T-cell (primary cell): Measurements from ENCODE around the gene WDR37. TPM values are rescaled to one million over a fixed set of nuclear protein-coding genes. Genes with fewer than 3 reads are reported as not detected.
A peak's percentile ranks its signal among the peaks of the same experiment; 100 is the strongest.
"Not testable (repeated sequence)": the region's sequence is repeated elsewhere in the genome, so short reads cannot be mapped to it uniquely, and the experiment has no call there.

Source experiments
- ATAC-seq, 4 experiments: fragments of 200-7000 bp in 3 of 4; fragments of 150-1000 bp in 1 of 4; cut with Tn5 transposase; replicated peaks in 1 of 4; 1 replicate in 3 of 4; 2 replicates in 1 of 4; pipeline ENCODE4 v1.10.0; 2021; ENCODE audit warnings: moderate library complexity in 3 of 4, mild to moderate bottlenecking in 2 of 4, moderate number of reproducible peaks in 1 of 4
- CTCF ChIA-PET, 2 donors: fragments of 300-600 bp; sonication (Branson Sonifier 250); formaldehyde crosslinking; loops; one replicate each; lab custom pipeline; 2022; ENCODE audit warnings: antibody characterized with exemption in 2 of 2; lab: Charles Lee
- POLR2A ChIA-PET, 2 donors: fragments of 300-600 bp; sonication (Branson Sonifier 250); formaldehyde crosslinking; loops; one replicate each; lab custom pipeline; 2022; ENCODE audit warnings: antibody characterized with exemption in 2 of 2; lab: Charles Lee
- DNase-seq, 35 experiments: peaks; one replicate each; pipeline versions ENCODE4 v3.0.0 to v3.0.0-alpha.2; 2013 to 2023
- H3K27ac ChIP-seq: one replicate; pipeline ENCODE4 v1.5.1; 2013; ENCODE audit warnings: low read length
- H3K27me3 ChIP-seq, 2 experiments: replicated peaks in 1 of 2; 1 replicate in 1 of 2; 2 replicates in 1 of 2; pipeline versions ENCODE4 v1.6.1 to v1.7.0; 2013; ENCODE audit warnings: low read length in 1 of 2, mixed read lengths in 1 of 2; ENCODE audit not compliant: control insufficient read depth in 2 of 2, insufficient read depth in 2 of 2; ENCODE audit errors: extremely low read depth in 1 of 2
- H3K36me3 ChIP-seq, 2 donors: 1 replicate in 1 of 2; 2 replicates in 1 of 2; pipeline versions ENCODE4 v1.6.1 to v1.7.0; 2013; ENCODE audit warnings: low read length in 1 of 2; ENCODE audit not compliant: control insufficient read depth in 2 of 2, insufficient read depth in 1 of 2; ENCODE audit errors: extremely low read depth in 1 of 2
- H3K4me1 ChIP-seq, 2 experiments: 1 replicate in 1 of 2; 2 replicates in 1 of 2; pipeline versions ENCODE4 v1.6.1 to v1.7.0; 2013; ENCODE audit warnings: low read length in 2 of 2, mixed read lengths in 1 of 2; ENCODE audit not compliant: insufficient read depth in 2 of 2, control insufficient read depth in 1 of 2; ENCODE audit errors: extremely low read depth in 1 of 2
- H3K4me3 ChIP-seq, 2 donors: 1 replicate in 1 of 2; 2 replicates in 1 of 2; pipeline versions ENCODE4 v1.5.1 to v1.7.0; 2013; ENCODE audit warnings: mild to moderate bottlenecking in 2 of 2, low read length in 1 of 2, moderate library complexity in 1 of 2; ENCODE audit not compliant: control insufficient read depth in 1 of 2; ENCODE audit errors: extremely low read depth in 1 of 2
- H3K9me3 ChIP-seq: 2 replicates; pipeline ENCODE4 v1.7.0; 2013
- H3K27ac Mint-ChIP-seq, 2 donors: one replicate each; pipeline ENCODE4 v1.8.0; 2020 to 2021; ENCODE audit warnings: mild to moderate bottlenecking in 2 of 2, mixed read lengths in 2 of 2
- H3K27me3 Mint-ChIP-seq, 2 donors: one replicate each; pipeline ENCODE4 v1.8.0; 2021 to 2022; ENCODE audit warnings: mixed read lengths in 2 of 2
- H3K36me3 Mint-ChIP-seq: one replicate; pipeline ENCODE4 v1.8.0; 2021; ENCODE audit warnings: mixed read lengths
- H3K4me1 Mint-ChIP-seq, 3 donors: one replicate each; pipeline ENCODE4 v1.8.0; 2020 to 2022; ENCODE audit warnings: mixed read lengths in 3 of 3, mild to moderate bottlenecking in 1 of 3
- H3K4me3 Mint-ChIP-seq, 3 donors: one replicate each; pipeline ENCODE4 v1.8.0; 2020 to 2022; ENCODE audit warnings: mild to moderate bottlenecking in 3 of 3, mixed read lengths in 3 of 3, moderate library complexity in 3 of 3
- H3K9me3 Mint-ChIP-seq, 3 donors: one replicate each; pipeline ENCODE4 v1.8.0; 2020 to 2022; ENCODE audit warnings: mixed read lengths in 3 of 3
- WGBS: methylation state at CpG from one replicate; pipeline ENCODE4 v1.1.5; 2013; ENCODE audit warnings: missing lambda C conversion rate; ENCODE audit not compliant: insufficient coverage; 5-methylcytosine and 5-hydroxymethylcytosine counted together
- total RNA-seq, 35 experiments: library from RNA in 6 of 35; stranded (reverse) in 6 of 35; fragments of 120-200 nt in 1 of 35; gene quantifications; one replicate each; pipeline versions ENCODE4 v1.2.1 to v1.2.4 and lab custom pipeline; 2013 to 2026

WDR37 gene
- total RNA-seq, 5 donors from 2014 or later (not counting 1 experiment from before 2014, with no cell fraction given) = 34.6 to 40.4 (median 37.3) TPM

GRCh38 chr10:1036341-1036791 is 19.8 kb upstream of the WDR37 start:
- Mint-ChIP-seq H3K9me3 (no peaks in the 10 kb centered on the region), H3K27ac (no peak overlapping the region), H3K4me1 (peaks cover 0 to 4% (median 3%) of the 10 kb centered on the region in 3 donors), H3K36me3 (peaks cover 16% of the 10 kb centered on the region), H3K27me3 (no peaks in the 10 kb centered on the region), H3K4me3 (no peak overlapping the region)
- Histone ChIP-seq H3K4me1 (no peaks in the 10 kb centered on the region), H3K27ac (no peak overlapping the region), H3K4me3 (no peak overlapping the region), H3K9me3 (no peaks in the 10 kb centered on the region), H3K36me3 (peaks cover 0 to 27% of the 10 kb centered on the region in 2 donors), H3K27me3 (no peaks in the 10 kb centered on the region)
- ATAC-seq (peak in 3 of 4 experiments; percentile 25 to 58 (median 45)), DNase-seq (peak in 3 of 35 experiments; percentile 12 to 26 (median 12))
- ChIA-PET POLR2A (interaction anchor here in 1 of 2 donors (0.6 to 0.8 kb wide), 2 partner anchors 13 to 564 kb away, joined by 3 read pairs; no protein-coding TSS in a partner anchor), CTCF (no interaction called here)
- WGBS = 59% methylated on average over 11 of the region's 14 CpGs

DNA sequence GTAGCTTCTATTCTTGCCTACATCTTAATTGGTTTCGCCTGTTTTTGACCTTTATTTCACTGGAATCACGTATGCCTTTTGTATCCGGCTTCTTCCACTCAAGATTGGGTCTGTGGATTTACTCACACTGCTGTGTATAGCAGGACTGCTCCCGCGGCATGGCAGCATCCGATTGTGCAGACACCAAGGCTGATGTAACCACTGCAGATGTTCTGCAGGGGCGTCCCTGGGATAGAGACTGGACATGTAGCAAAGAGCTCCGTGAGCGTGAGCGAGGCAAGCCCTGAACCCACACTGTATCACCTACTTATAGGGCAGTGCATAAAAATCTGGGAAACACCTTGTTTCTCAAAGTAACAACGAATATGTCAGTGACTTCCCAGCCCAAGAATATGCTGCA is 19.1 kb upstream of the WDR37 start:
- no peak overlapping the region for H3K27ac ChIP-seq
- peaks cover 0 to 30% of the 10 kb centered on the region in 2 donors for H3K36me3 ChIP-seq
- Mint-ChIP-seq H3K27ac (no peak overlapping the region), H3K4me3 (no peak overlapping the region), H3K4me1 (peaks cover 0 to 4% (median 3%) of the 10 kb centered on the region in 3 donors), H3K9me3 (no peaks in the 10 kb centered on the region), H3K27me3 (no peaks in the 10 kb centered on the region), H3K36me3 (peaks cover 16% of the 10 kb centered on the region)
- no peaks in the 10 kb centered on the region for H3K9me3 ChIP-seq
- ChIA-PET POLR2A (interaction anchor here in 1 of 2 donors (0.8 kb wide), 1 partner anchor 12 kb away, joined by 3 read pairs; no protein-coding TSS in a partner anchor), CTCF (interaction anchor here in 1 of 2 donors (0.6 kb wide), 1 partner anchor 38 kb away, joined by 4 read pairs; no protein-coding TSS in a partner anchor)
- no peaks in the 10 kb centered on the region for H3K4me1 ChIP-seq
- H3K4me3 ChIP-seq = no peak overlapping the region
- no peaks in the 10 kb centered on the region for H3K27me3 ChIP-seq
- peak in 1 of 4 experiments; percentile 15 for ATAC-seq
- no peak for DNase-seq
- WGBS = 93% methylated on average over 11 of the region's 11 CpGs

- H3K4me1 ChIP-seq, DNase-seq, H3K27ac Mint-ChIP-seq, H3K9me3 Mint-ChIP-seq, H3K27me3 ChIP-seq, H3K4me3 ChIP-seq, ATAC-seq, CTCF ChIA-PET, H3K27me3 Mint-ChIP-seq, H3K27ac ChIP-seq, H3K9me3 ChIP-seq, POLR2A ChIA-PET, H3K4me3 Mint-ChIP-seq: not testable (repeated sequence)
- H3K36me3 ChIP-seq = peaks cover 0 to 40% of the 10 kb centered on the region in 2 donors
- peaks cover 24% of the 10 kb centered on the region for H3K36me3 Mint-ChIP-seq
- no CpG with 5 or more reads among the region's 20 CpGs for WGBS
- peaks cover 9 to 12% (median 12%) of the 10 kb centered on the region in 3 donors for H3K4me1 Mint-ChIP-seq
These were observed 17.4 kb upstream of the WDR37 start for GRCh38 chr10:1038769-1039168.

- no peaks in the 10 kb centered on the region for H3K27me3 Mint-ChIP-seq
- Histone ChIP-seq H3K27me3 (no peaks in the 10 kb centered on the region), H3K27ac (no peak overlapping the region), H3K36me3 (peaks cover 0 to 40% of the 10 kb centered on the region in 2 donors), H3K4me3 (no peak overlapping the region), H3K4me1 (peaks cover 10 to 18% of the 10 kb centered on the region in 2 experiments), H3K9me3 (no peaks in the 10 kb centered on the region)
- no peak for DNase-seq
- POLR2A ChIA-PET = no interaction called here
- CTCF ChIA-PET = no interaction called here
- ATAC-seq = no peak
- H3K9me3 Mint-ChIP-seq = no peaks in the 10 kb centered on the region
- H3K4me1 Mint-ChIP-seq = peaks cover 22 to 26% (median 25%) of the 10 kb centered on the region in 3 donors
- no peak overlapping the region for H3K4me3 Mint-ChIP-seq
- H3K36me3 Mint-ChIP-seq = peaks cover 27% of the 10 kb centered on the region
- 100% methylated on average over 1 of the region's 3 CpGs for WGBS
- H3K27ac Mint-ChIP-seq = peak overlapping the region in 1 of 2 donors; percentile 50
These were observed 16.1 kb upstream of the WDR37 start for GRCh38 chr10:1040133-1040532.

DNA sequence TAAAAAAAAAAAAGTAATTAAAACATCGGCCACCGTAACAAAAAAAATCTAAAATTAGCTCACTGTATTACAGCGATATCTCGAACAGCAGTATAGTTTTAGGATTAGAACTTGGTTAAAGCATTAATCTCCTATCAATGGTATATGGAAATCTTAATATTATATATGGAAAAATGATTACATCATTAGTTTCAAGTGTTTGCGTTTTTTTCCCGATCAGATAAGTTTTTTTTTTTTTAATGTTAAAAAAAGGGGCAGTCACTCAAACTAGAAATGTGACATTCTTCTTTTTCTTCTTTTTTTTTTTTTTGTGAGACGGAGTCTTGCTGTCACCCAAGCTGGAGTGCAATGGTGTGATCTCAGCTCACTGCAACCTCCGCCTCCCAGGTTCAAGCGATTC is 14.7 kb upstream of the WDR37 start:
- peaks cover 18 to 25% of the 10 kb centered on the region in 2 experiments for H3K4me1 ChIP-seq
- Mint-ChIP-seq H3K4me3 (no peak overlapping the region), H3K27me3 (no peaks in the 10 kb centered on the region), H3K36me3 (peaks cover 24% of the 10 kb centered on the region), H3K9me3 (no peaks in the 10 kb centered on the region), H3K27ac (no peak overlapping the region), H3K4me1 (peaks cover 32 to 34% (median 34%) of the 10 kb centered on the region in 3 donors)
- H3K27me3 ChIP-seq = no peaks in the 10 kb centered on the region
- no peaks in the 10 kb centered on the region for H3K9me3 ChIP-seq
- 100% methylated on average over 3 of the region's 9 CpGs for WGBS
- H3K4me3 ChIP-seq = no peak overlapping the region
- ATAC-seq = no peak
- CTCF ChIA-PET = interaction anchor here in 1 of 2 donors (0.7 kb wide), 1 partner anchor 60 kb away, joined by 3 read pairs; no protein-coding TSS in a partner anchor
- peaks cover 0 to 43% of the 10 kb centered on the region in 2 donors for H3K36me3 ChIP-seq
- no peak overlapping the region for H3K27ac ChIP-seq
- no peak for DNase-seq
- POLR2A ChIA-PET = interaction anchor here (0.6 to 0.7 kb wide), 3 partner anchors 32 to 41 kb away, joined by 3 to 9 read pairs (median 4); no protein-coding TSS in a partner anchor

DNA sequence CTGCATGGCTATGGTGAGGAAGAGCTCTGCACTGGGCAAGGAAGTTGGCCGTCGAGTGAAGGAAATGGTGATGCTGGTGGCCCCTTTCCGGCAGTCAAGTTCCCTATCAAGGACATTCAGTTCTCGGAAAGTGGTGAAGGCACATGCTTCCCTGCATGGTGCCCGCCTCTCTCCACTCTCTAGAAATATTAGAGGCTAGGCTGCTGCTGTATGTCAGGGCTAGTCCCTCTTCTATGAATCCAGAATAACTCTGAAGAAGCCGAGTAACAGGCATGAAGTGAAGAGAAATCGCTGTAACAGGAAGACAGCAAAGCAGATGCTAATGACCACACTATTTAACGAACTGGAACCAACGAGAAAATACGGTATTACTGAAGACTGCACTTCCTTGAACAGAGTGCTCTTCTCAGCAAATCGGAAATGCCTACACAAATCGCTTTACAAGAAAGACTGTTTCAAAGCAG is 12.6 kb upstream of the WDR37 start:
- H3K4me1 Mint-ChIP-seq = peaks cover 43 to 45% (median 44%) of the 10 kb centered on the region in 3 donors
- peak; percentile 15 to 55 (median 42) for ATAC-seq
- H3K36me3 Mint-ChIP-seq = peaks cover 19% of the 10 kb centered on the region
- no peaks in the 10 kb centered on the region for H3K27me3 Mint-ChIP-seq
- DNase-seq = peak in 5 of 35 experiments; percentile 6 to 56 (median 20)
- H3K27ac Mint-ChIP-seq = peak overlapping the region; percentile 91 to 94
- H3K9me3 Mint-ChIP-seq = no peaks in the 10 kb centered on the region
- peak overlapping the region; percentile 60 to 76 (median 76) for H3K4me3 Mint-ChIP-seq
- H3K36me3 ChIP-seq = peaks cover 0 to 34% of the 10 kb centered on the region in 2 donors
- POLR2A ChIA-PET = interaction anchor here in 1 of 2 donors (1.3 to 1.9 kb wide), 2 partner anchors 9 to 53 kb away, joined by 3 to 6 read pairs; no protein-coding TSS in a partner anchor
- no peaks in the 10 kb centered on the region for H3K9me3 ChIP-seq
- H3K27ac ChIP-seq = peak overlapping the region; percentile 79
- CTCF ChIA-PET = interaction anchor here in 1 of 2 donors (0.7 kb wide), 1 partner anchor 55 kb away, joined by 3 read pairs; the partner anchor contains the start of gene GTPBP4
- WGBS = 34% methylated on average over 11 of the region's 12 CpGs
- peak overlapping the region; percentile 19 to 40 for H3K4me3 ChIP-seq
- H3K4me1 ChIP-seq = peaks cover 27 to 29% of the 10 kb centered on the region in 2 experiments
- no peaks in the 10 kb centered on the region for H3K27me3 ChIP-seq
